HepG2 (cell line): ENCODE measurements around the gene ABAT. TPM values are rescaled to one million over a fixed set of nuclear protein-coding genes. Genes with fewer than 3 reads are reported as not detected.

Experiments used
- ARID5B ChIP-seq: IDR thresholded peaks from 2 replicates; pipeline ENCODE4 v1.4.0; 2020; ENCODE audit warnings: mild to moderate bottlenecking, missing genetic modification reagents
- CEBPZ ChIP-seq: IDR thresholded peaks from 2 replicates; pipeline ENCODE4 v1.6.1; 2012; ENCODE audit warnings: low read length, improper control_type of control experiment
- ELF3 ChIP-seq: IDR thresholded peaks from 2 replicates; pipeline ENCODE4 v1.6.1; 2016; ENCODE audit warnings: missing genetic modification reagents, missing compliant biosample characterization
- FOSL1 ChIP-seq: sonication (generic); formaldehyde crosslinking; IDR thresholded peaks from 2 replicates; pipeline ENCODE4 v1.9.0; 2021; ENCODE audit warnings: missing genetic modification reagents, borderline replicate concordance
- GATAD2A ChIP-seq: IDR thresholded peaks from 2 replicates; pipeline ENCODE4 v1.6.1; 2016
- HOMEZ ChIP-seq: IDR thresholded peaks from 2 replicates; pipeline ENCODE4 v1.6.1; 2016; ENCODE audit warnings: low read depth
- MEIS1 ChIP-seq: sonication (generic); formaldehyde crosslinking; IDR thresholded peaks from 2 replicates; pipeline ENCODE4 v1.9.0; 2021; ENCODE audit warnings: mild to moderate bottlenecking, missing genetic modification reagents, moderate library complexity, borderline replicate concordance
- RARA ChIP-seq: IDR thresholded peaks from 2 replicates; pipeline ENCODE4 v1.6.1; 2016; ENCODE audit warnings: missing genetic modification reagents, missing compliant biosample characterization
- RBM22 ChIP-seq: fragments of 200-400 bp; formaldehyde crosslinking; optimal IDR thresholded peaks from 2 replicates; pipeline ENCODE3; 2017; ENCODE audit warnings: mild to moderate bottlenecking, low read length, moderate library complexity
- ZNF589 ChIP-seq: sonication (generic); formaldehyde crosslinking; conservative IDR thresholded peaks from 2 replicates; pipeline ENCODE4 v1.8.0; 2022; ENCODE audit warnings: mild to moderate bottlenecking, moderate library complexity, missing genetic modification reagents
- ZSCAN25 ChIP-seq: sonication (generic); formaldehyde crosslinking; IDR thresholded peaks from 2 replicates; pipeline ENCODE4 v1.8.0; 2022; ENCODE audit warnings: mild to moderate bottlenecking, missing genetic modification reagents
- polyA plus RNA-seq, 8 experiments: library from polyadenylated mRNA; depleted of rRNA in 3 of 8; stranded (reverse) in 7 of 8; unstranded in 1 of 8; fragments of >200 nt; fragmentation: Illumina TruSeq in 4 of 8; extraction: Trizol in 4 of 8; gene quantifications; 2 replicates each; pipeline versions ENCODE4 v1.2.1 to v1.2.3, GENCODE V29; 2011 to 2016; ENCODE audit warnings: low read depth in 4 of 8, missing spikeins in 1 of 8, mixed read lengths in 1 of 8; ENCODE audit not compliant: insufficient read depth in 1 of 8
- total RNA-seq, 5 experiments: library from RNA; depleted of rRNA; stranded (reverse); fragments of >200 nt; fragmentation: Illumina TruSeq; extraction: Trizol; gene quantifications; 2 replicates each; pipeline ENCODE4 v1.2.3, GENCODE V29; 2016; ENCODE audit warnings: low read depth in 1 of 5
- TF ChIP-seq, protein P1 (sequence below): sonication (generic); formaldehyde crosslinking; IDR thresholded peaks from 2 replicates; pipeline ENCODE4 v1.5.1; 2020; ENCODE audit warnings: mild to moderate bottlenecking, missing genetic modification reagents, borderline replicate concordance

The ABAT gene
- total and polyA plus RNA-seq, 2 of the 13 experiments (the other 11 are each of a cell fraction or from before 2014, with no cell fraction given): 47.6 to 97.3 TPM

GRCh38 chr16:8751481-8752311 is 77.3 kb downstream of the ABAT start (continued):
- peak; percentile 33; the same call in 1 of the 2 replicates for TF ChIP-seq FOSL1 (CRISPR knock-in tag)
- TF ChIP-seq ELF3 (CRISPR knock-in tag): peak; percentile 44; the same call in 1 of the 2 replicates
- TF ChIP-seq, protein P1, sequence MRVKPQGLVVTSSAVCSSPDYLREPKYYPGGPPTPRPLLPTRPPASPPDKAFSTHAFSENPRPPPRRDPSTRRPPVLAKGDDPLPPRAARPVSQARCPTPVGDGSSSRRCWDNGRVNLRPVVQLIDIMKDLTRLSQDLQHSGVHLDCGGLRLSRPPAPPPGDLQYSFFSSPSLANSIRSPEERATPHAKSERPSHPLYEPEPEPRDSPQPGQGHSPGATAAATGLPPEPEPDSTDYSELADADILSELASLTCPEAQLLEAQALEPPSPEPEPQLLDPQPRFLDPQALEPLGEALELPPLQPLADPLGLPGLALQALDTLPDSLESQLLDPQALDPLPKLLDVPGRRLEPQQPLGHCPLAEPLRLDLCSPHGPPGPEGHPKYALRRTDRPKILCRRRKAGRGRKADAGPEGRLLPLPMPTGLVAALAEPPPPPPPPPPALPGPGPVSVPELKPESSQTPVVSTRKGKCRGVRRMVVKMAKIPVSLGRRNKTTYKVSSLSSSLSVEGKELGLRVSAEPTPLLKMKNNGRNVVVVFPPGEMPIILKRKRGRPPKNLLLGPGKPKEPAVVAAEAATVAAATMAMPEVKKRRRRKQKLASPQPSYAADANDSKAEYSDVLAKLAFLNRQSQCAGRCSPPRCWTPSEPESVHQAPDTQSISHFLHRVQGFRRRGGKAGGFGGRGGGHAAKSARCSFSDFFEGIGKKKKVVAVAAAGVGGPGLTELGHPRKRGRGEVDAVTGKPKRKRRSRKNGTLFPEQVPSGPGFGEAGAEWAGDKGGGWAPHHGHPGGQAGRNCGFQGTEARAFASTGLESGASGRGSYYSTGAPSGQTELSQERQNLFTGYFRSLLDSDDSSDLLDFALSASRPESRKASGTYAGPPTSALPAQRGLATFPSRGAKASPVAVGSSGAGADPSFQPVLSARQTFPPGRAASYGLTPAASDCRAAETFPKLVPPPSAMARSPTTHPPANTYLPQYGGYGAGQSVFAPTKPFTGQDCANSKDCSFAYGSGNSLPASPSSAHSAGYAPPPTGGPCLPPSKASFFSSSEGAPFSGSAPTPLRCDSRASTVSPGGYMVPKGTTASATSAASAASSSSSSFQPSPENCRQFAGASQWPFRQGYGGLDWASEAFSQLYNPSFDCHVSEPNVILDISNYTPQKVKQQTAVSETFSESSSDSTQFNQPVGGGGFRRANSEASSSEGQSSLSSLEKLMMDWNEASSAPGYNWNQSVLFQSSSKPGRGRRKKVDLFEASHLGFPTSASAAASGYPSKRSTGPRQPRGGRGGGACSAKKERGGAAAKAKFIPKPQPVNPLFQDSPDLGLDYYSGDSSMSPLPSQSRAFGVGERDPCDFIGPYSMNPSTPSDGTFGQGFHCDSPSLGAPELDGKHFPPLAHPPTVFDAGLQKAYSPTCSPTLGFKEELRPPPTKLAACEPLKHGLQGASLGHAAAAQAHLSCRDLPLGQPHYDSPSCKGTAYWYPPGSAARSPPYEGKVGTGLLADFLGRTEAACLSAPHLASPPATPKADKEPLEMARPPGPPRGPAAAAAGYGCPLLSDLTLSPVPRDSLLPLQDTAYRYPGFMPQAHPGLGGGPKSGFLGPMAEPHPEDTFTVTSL (CRISPR knock-in tag): peak; percentile 57; the same call in 1 of the 2 replicates
- 0 out of 2 replicates have a peak, but pooled peaks have one; percentile 12 for TF ChIP-seq GATAD2A (CRISPR knock-in tag)
- TF ChIP-seq RARA: 0 out of 2 replicates have a peak, but pooled peaks have one; percentile 12
- TF ChIP-seq MEIS1 (CRISPR knock-in tag): no peak
- TF ChIP-seq RBM22: peak; percentile 60
- no peak for TF ChIP-seq CEBPZ
- TF ChIP-seq ZNF589 (CRISPR knock-in tag): no peak
- TF ChIP-seq ARID5B (CRISPR knock-in tag): peak; percentile 49
- TF ChIP-seq ZSCAN25 (CRISPR knock-in tag): no peak
- 0 out of 2 replicates have a peak, but pooled peaks have one; percentile 34 for TF ChIP-seq HOMEZ (CRISPR knock-in tag)
